ENCODE measurements around the gene FBXO24.
A peak's percentile ranks its signal among the peaks of the same experiment; 100 is the strongest.
"Not testable (repeated sequence)": the region's sequence is repeated elsewhere in the genome, so short reads cannot be mapped to it uniquely, and the experiment has no call there.

The FBXO24 gene

GRCh38 chr7:100556541-100556940 lies 29.6 kb upstream of the FBXO24 start:
- DNase-seq (ENCODE audit: low read depth in 1 of 2, low spot score in 1 of 2), result no peak

- no peak for DNase-seq (ENCODE audit: low read depth in 1 of 2, low spot score in 1 of 2)
Observed at GRCh38 chr7:100559127-100559526, 27.0 kb upstream of the FBXO24 start.

- DNase-seq (ENCODE audit: low read depth in 1 of 2, low spot score in 1 of 2), result no peak
Observed at GRCh38 chr7:100561491-100562194, 24.5 kb upstream of the FBXO24 start.

- DNase-seq (ENCODE audit: low read depth in 1 of 2, low spot score in 1 of 2), result no peak
Observed at GRCh38 chr7:100562195-100563099, 23.7 kb upstream of the FBXO24 start.

GRCh38 chr7:100563100-100563564 lies 23.0 kb upstream of the FBXO24 start:
- DNase-seq (ENCODE audit: low read depth in 1 of 2, low spot score in 1 of 2), result no peak

GRCh38 chr7:100563809-100564400 lies 22.2 kb upstream of the FBXO24 start:
- peak; percentile 74 to 79 for DNase-seq (ENCODE audit: low read depth in 1 of 2, low spot score in 1 of 2)

GRCh38 chr7:100564405-100564804 lies 21.7 kb upstream of the FBXO24 start:
- DNase-seq (ENCODE audit: low read depth in 1 of 2, low spot score in 1 of 2), result not testable (repeated sequence)

GRCh38 chr7:100565133-100565571 lies 21.0 kb upstream of the FBXO24 start:
- DNase-seq (ENCODE audit: low read depth in 1 of 2, low spot score in 1 of 2), result no peak

GRCh38 chr7:100566018-100566531 lies 20.1 kb upstream of the FBXO24 start:
- no peak for DNase-seq (ENCODE audit: low read depth in 1 of 2, low spot score in 1 of 2)

GRCh38 chr7:100567031-100567730 lies 18.9 kb upstream of the FBXO24 start:
- no peak for DNase-seq (ENCODE audit: low read depth in 1 of 2, low spot score in 1 of 2)

GRCh38 chr7:100567751-100568175 lies 18.4 kb upstream of the FBXO24 start:
- no peak for DNase-seq (ENCODE audit: low read depth in 1 of 2, low spot score in 1 of 2)

- no peak for DNase-seq (ENCODE audit: low read depth in 1 of 2, low spot score in 1 of 2)
Observed at GRCh38 chr7:100568176-100568895, 17.8 kb upstream of the FBXO24 start.

- no peak for DNase-seq (ENCODE audit: low read depth in 1 of 2, low spot score in 1 of 2)
Observed at GRCh38 chr7:100568896-100569844, 17.0 kb upstream of the FBXO24 start.

GRCh38 chr7:100570954-100571828 lies 14.9 kb upstream of the FBXO24 start:
- DNase-seq (ENCODE audit: low read depth in 1 of 2, low spot score in 1 of 2), result no peak

- DNase-seq (ENCODE audit: low read depth in 1 of 2, low spot score in 1 of 2), result no peak
Observed at GRCh38 chr7:100571829-100572116, 14.4 kb upstream of the FBXO24 start.

GRCh38 chr7:100572281-100572948 lies 13.7 kb upstream of the FBXO24 start:
- DNase-seq (ENCODE audit: low read depth in 1 of 2, low spot score in 1 of 2), result no peak

- DNase-seq (ENCODE audit: low read depth in 1 of 2, low spot score in 1 of 2), result no peak
Observed at GRCh38 chr7:100572949-100573675, 13.0 kb upstream of the FBXO24 start.

Measured in activated CD4-positive, alpha-beta T cell treated with anti-CD3 and anti-CD28 coated beads, Interleukin-2, amount 50 U/mL, for 24 hours (primary cell).